C4-2B (cell line): Measurements from ENCODE around the gene HEYL.

Experiments
- H3K27ac ChIP-seq: fragments of 450-650 bp; 2 replicates; pipeline ENCODE4 v1.5.1; 2017
- ZFX ChIP-seq: fragments of 450-650 bp; IDR thresholded peaks from 2 replicates; pipeline ENCODE4 v1.6.1; 2017
- TF ChIP-seq, protein P1 (sequence below): fragments of 450-650 bp; conservative IDR thresholded peaks from 2 replicates; pipeline ENCODE4 v1.5.1; 2017; ENCODE audit warnings: mild to moderate bottlenecking

HEYL gene

DNA sequence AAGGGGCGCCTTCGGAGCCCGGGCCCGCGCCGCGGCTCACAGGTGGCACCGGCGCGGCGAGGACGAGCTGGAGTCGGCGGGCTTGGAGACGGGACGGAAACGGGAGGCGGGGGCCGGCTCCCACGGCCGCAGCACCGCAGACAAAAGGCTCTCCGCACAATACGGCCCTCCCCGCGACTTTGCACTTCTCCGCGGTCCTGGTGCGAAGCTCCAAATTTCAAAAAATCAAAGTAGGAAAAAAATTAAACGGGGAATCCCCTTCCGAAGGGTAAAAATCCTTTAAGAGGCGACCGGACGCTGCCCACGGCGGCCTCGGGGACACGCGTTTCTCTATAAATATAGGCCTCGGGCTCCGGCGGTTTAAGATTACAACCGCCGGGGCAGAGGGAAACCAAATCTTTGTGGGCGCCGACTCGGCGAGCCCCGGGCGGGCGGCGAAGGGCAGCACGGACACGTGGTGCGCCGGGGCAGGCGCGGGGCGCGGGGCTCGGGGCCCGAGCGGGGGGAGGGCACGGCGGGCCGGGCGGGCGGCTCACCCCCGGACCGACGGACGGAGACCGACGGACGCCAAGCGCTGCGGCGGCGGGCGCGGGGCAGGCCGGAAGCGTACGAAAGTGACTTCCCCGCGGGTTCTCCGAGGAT lies 63.3 kb downstream of the HEYL start:
- H3K27ac ChIP-seq: peak overlapping the region; percentile 83

GRCh38 chr1:39575191-39576015 lies 64.0 kb downstream of the HEYL start:
- no peak for TF ChIP-seq ZFX
- H3K27ac ChIP-seq: peak overlapping the region; percentile 83

More for the DNA sequence above, 63.3 kb downstream of the HEYL start:
- TF ChIP-seq, protein P1, sequence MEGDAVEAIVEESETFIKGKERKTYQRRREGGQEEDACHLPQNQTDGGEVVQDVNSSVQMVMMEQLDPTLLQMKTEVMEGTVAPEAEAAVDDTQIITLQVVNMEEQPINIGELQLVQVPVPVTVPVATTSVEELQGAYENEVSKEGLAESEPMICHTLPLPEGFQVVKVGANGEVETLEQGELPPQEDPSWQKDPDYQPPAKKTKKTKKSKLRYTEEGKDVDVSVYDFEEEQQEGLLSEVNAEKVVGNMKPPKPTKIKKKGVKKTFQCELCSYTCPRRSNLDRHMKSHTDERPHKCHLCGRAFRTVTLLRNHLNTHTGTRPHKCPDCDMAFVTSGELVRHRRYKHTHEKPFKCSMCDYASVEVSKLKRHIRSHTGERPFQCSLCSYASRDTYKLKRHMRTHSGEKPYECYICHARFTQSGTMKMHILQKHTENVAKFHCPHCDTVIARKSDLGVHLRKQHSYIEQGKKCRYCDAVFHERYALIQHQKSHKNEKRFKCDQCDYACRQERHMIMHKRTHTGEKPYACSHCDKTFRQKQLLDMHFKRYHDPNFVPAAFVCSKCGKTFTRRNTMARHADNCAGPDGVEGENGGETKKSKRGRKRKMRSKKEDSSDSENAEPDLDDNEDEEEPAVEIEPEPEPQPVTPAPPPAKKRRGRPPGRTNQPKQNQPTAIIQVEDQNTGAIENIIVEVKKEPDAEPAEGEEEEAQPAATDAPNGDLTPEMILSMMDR: no peak
- peak; percentile 71 for TF ChIP-seq ZFX

DNA sequence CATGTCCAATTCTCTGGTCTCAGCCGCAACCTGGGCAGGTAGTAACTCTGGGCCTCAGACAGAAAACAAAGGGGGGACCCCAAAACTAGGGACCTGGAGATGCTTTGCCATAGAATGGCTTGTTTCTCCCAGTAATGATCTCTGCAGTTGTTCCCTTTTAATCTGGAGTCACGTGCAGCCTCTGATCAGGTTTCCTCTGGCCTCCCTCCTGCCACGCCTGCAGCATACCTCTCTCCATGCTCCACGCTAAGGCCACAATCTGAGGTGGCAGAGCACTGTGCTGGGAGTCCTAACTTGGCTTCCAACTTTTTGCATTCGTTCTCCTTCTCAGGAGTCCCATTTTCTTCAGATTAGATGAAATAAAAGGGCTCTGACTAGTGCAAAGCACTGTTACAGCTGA lies 64.8 kb downstream of the HEYL start:
- no peak for TF ChIP-seq ZFX
- TF ChIP-seq, protein P1: no peak
- peak overlapping the region; percentile 83 for H3K27ac ChIP-seq
